HEK293 (cell line): Measurements from ENCODE around the gene SLC7A10.
A peak's percentile ranks its signal among the peaks of the same experiment; 100 is the strongest.

Experiments
- CTCF ChIA-PET: fragments of 350-600 bp; formaldehyde crosslinking; extraction: SDS; loops from one replicate; lab custom pipeline; 2021; ENCODE audit warnings: antibody characterized with exemption; lab: Yijun Ruan, JAX
- POLR2A ChIA-PET: fragments of 300-600 bp; formaldehyde crosslinking; extraction: SDS; loops from one replicate; lab custom pipeline; 2020; ENCODE audit warnings: antibody characterized with exemption, inconsistent platforms; lab: Yijun Ruan, JAX
- H3K27ac ChIP-seq: fragments of 200-500 bp; sonication (Bioruptor generic); 2 replicates; pipeline ENCODE4 v1.5.1; 2014; ENCODE audit warnings: low read depth, low read length, control low read depth, inconsistent platforms; ENCODE audit errors: extremely low read depth
- H3K36me3 ChIP-seq, 2 experiments: fragments of 200-500 bp in 1 of 2; sonication (Bioruptor generic) in 1 of 2; 1 replicate in 1 of 2; 2 replicates in 1 of 2; pipeline ENCODE4 v1.5.1; 2014 to 2017; ENCODE audit warnings: inconsistent platforms in 2 of 2, low read length in 2 of 2; ENCODE audit not compliant: control insufficient read depth in 2 of 2, insufficient read depth in 1 of 2
- H3K4me1 ChIP-seq: fragments of 200-500 bp; sonication (Bioruptor generic); 2 replicates; pipeline ENCODE4 v1.5.1; 2014; ENCODE audit warnings: mild to moderate bottlenecking, low read length, inconsistent platforms; ENCODE audit not compliant: control insufficient read depth, insufficient read depth
- H3K4me3 ChIP-seq: 2 replicates; pipeline ENCODE4 v1.5.1; 2011; ENCODE audit warnings: low read depth, mild to moderate bottlenecking, control low read depth, low read length, moderate library complexity
- H3K9me3 ChIP-seq: fragments of 200-500 bp; sonication (Bioruptor generic); 2 replicates; pipeline ENCODE4 v1.5.1; 2014; ENCODE audit warnings: low read depth, low read length, inconsistent platforms; ENCODE audit not compliant: control insufficient read depth, insufficient read depth
- ATF2 ChIP-seq: fragments of 450-650 bp; formaldehyde crosslinking; IDR thresholded peaks from 2 replicates; pipeline ENCODE4 v1.5.1; 2016; ENCODE audit warnings: missing biosample characterization, missing genetic modification characterization, low read depth
- HIC1 ChIP-seq: fragments of 450-650 bp; formaldehyde crosslinking; IDR thresholded peaks from 2 replicates; pipeline ENCODE4 v1.5.1; 2016; ENCODE audit warnings: missing biosample characterization, missing genetic modification characterization
- KLF16 ChIP-seq: fragments of 450-650 bp; formaldehyde crosslinking; IDR thresholded peaks from 2 replicates; pipeline ENCODE4 v1.5.1; 2017; ENCODE audit warnings: missing biosample characterization, missing genetic modification characterization
- SETDB1 ChIP-seq: IDR thresholded peaks from one replicate; pipeline ENCODE4 v1.6.1; 2017; ENCODE audit warnings: mild to moderate bottlenecking, low read length, moderate library complexity, mixed read lengths; ENCODE audit not compliant: insufficient read length
- YY2 ChIP-seq: fragments of 450-650 bp; formaldehyde crosslinking; IDR thresholded peaks from 2 replicates; pipeline ENCODE4 v1.5.1; 2016; ENCODE audit warnings: missing biosample characterization, missing genetic modification characterization
- ZBTB10 ChIP-seq: fragments of 450-650 bp; formaldehyde crosslinking; IDR thresholded peaks from 2 replicates; pipeline ENCODE4 v1.5.1; 2016; ENCODE audit warnings: missing biosample characterization, missing genetic modification characterization
- ZBTB11 ChIP-seq: fragments of 450-650 bp; formaldehyde crosslinking; conservative IDR thresholded peaks from 2 replicates; pipeline ENCODE4 v1.5.1; 2016; ENCODE audit warnings: low read depth, missing biosample characterization, missing genetic modification characterization
- ZNF174 ChIP-seq: fragments of 450-650 bp; formaldehyde crosslinking; IDR thresholded peaks from 2 replicates; pipeline ENCODE4 v1.5.0; 2017; ENCODE audit warnings: missing biosample characterization, mild to moderate bottlenecking, missing genetic modification characterization
- ZNF223 ChIP-seq: fragments of 450-650 bp; formaldehyde crosslinking; IDR thresholded peaks from 2 replicates; pipeline ENCODE4 v1.5.1; 2016; ENCODE audit warnings: missing biosample characterization, missing genetic modification characterization
- ZNF311 ChIP-seq: fragments of 450-650 bp; formaldehyde crosslinking; IDR thresholded peaks from 2 replicates; pipeline ENCODE4 v1.5.1; 2017; ENCODE audit warnings: missing biosample characterization, missing genetic modification characterization, borderline replicate concordance
- ZNF335 ChIP-seq: fragments of 450-650 bp; formaldehyde crosslinking; conservative IDR thresholded peaks from 2 replicates; pipeline ENCODE4 v1.5.1; 2016; ENCODE audit warnings: missing biosample characterization, missing genetic modification characterization
- ZNF514 ChIP-seq: fragments of 450-650 bp; formaldehyde crosslinking; IDR thresholded peaks from 2 replicates; pipeline ENCODE4 v1.5.1; 2016; ENCODE audit warnings: missing biosample characterization, missing genetic modification characterization
- ZNF549 ChIP-seq: fragments of 450-650 bp; IDR thresholded peaks from 2 replicates; pipeline ENCODE4 v1.5.1; 2018; ENCODE audit warnings: missing biosample characterization, missing genetic modification characterization, mild to moderate bottlenecking, inconsistent platforms, moderate library complexity
- TF ChIP-seq, protein P1 (sequence below): fragments of 450-650 bp; formaldehyde crosslinking; IDR thresholded peaks from 2 replicates; pipeline ENCODE4; 2016; ENCODE audit warnings: missing biosample characterization, missing genetic modification characterization
- TF ChIP-seq, protein P2 (sequence below): fragments of 450-650 bp; formaldehyde crosslinking; IDR thresholded peaks from 2 replicates; pipeline ENCODE4 v1.5.1; 2016; ENCODE audit warnings: missing biosample characterization, missing genetic modification characterization
- TF ChIP-seq, protein P3 (sequence below): fragments of 450-650 bp; IDR thresholded peaks from 2 replicates; pipeline ENCODE4 v1.5.1; 2018; ENCODE audit warnings: missing biosample characterization, missing genetic modification characterization
- TF ChIP-seq, protein P4 (sequence below): sonication (generic); formaldehyde crosslinking; IDR thresholded peaks from 2 replicates; pipeline ENCODE4 v1.8.1; 2022; ENCODE audit warnings: mild to moderate bottlenecking, moderate library complexity, missing genetic modification reagents

SLC7A10 gene

GRCh38 chr19:33175156-33175782 is 50.4 kb downstream of the SLC7A10 start:
- Histone ChIP-seq H3K9me3 (no peaks in the 10 kb centered on the region), H3K4me1 (peaks cover 20% of the 10 kb centered on the region), H3K27ac (no peak overlapping the region; the same call in 1 of the 2 replicates), H3K4me3 (no peak overlapping the region), H3K36me3 (peaks cover 0 to 9% of the 10 kb centered on the region in 2 experiments; a peak in 1 of 3 replicates)
- POLR2A ChIA-PET, result interaction anchor here (0.5 to 2.9 kb wide), 7 partner anchors 9 to 1308 kb away, joined by 4 to 43 read pairs (median 15); partner anchors contain the start of gene CEBPA
- TF ChIP-seq ZNF223 (tag by site-specific recombination) (peak; percentile 96), ZNF335 (tag by site-specific recombination) (peak; percentile 66), ZBTB10 (0 out of 2 replicates have a peak, but pooled peaks have one; percentile 29), SETDB1 (no peak), ZNF514 (tag by site-specific recombination) (no peak), HIC1 (tag by site-specific recombination) (no peak), YY2 (no peak)
- TF ChIP-seq, protein P1, sequence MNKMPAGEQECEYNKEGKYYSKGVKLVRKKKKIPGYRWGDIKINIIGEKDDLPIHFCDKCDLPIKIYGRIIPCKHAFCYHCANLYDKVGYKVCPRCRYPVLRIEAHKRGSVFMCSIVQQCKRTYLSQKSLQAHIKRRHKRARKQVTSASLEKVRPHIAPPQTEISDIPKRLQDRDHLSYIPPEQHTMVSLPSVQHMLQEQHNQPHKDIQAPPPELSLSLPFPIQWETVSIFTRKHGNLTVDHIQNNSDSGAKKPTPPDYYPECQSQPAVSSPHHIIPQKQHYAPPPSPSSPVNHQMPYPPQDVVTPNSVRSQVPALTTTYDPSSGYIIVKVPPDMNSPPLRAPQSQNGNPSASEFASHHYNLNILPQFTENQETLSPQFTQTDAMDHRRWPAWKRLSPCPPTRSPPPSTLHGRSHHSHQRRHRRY (tag by site-specific recombination), result 0 out of 2 replicates have a peak, but pooled peaks have one; percentile 25
- TF ChIP-seq, protein P2, sequence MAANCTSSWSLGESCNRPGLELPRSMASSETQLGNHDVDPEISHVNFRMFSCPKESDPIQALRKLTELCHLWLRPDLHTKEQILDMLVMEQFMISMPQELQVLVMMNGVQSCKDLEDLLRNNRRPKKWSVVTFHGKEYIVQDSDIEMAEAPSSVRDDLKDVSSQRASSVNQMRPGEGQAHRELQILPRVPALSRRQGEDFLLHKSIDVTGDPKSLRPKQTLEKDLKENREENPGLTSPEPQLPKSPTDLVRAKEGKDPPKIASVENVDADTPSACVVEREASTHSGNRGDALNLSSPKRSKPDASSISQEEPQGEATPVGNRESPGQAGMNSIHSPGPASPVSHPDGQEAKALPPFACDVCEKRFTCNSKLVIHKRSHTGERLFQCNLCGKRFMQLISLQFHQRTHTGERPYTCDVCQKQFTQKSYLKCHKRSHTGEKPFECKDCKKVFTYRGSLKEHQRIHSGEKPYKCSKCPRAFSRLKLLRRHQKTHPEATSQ (tag by site-specific recombination), result no peak
- TF ChIP-seq, protein P3, sequence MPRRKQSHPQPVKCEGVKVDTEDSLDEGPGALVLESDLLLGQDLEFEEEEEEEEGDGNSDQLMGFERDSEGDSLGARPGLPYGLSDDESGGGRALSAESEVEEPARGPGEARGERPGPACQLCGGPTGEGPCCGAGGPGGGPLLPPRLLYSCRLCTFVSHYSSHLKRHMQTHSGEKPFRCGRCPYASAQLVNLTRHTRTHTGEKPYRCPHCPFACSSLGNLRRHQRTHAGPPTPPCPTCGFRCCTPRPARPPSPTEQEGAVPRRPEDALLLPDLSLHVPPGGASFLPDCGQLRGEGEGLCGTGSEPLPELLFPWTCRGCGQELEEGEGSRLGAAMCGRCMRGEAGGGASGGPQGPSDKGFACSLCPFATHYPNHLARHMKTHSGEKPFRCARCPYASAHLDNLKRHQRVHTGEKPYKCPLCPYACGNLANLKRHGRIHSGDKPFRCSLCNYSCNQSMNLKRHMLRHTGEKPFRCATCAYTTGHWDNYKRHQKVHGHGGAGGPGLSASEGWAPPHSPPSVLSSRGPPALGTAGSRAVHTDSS (tag by site-specific recombination), result peak; percentile 80
- TF ChIP-seq, protein P4, sequence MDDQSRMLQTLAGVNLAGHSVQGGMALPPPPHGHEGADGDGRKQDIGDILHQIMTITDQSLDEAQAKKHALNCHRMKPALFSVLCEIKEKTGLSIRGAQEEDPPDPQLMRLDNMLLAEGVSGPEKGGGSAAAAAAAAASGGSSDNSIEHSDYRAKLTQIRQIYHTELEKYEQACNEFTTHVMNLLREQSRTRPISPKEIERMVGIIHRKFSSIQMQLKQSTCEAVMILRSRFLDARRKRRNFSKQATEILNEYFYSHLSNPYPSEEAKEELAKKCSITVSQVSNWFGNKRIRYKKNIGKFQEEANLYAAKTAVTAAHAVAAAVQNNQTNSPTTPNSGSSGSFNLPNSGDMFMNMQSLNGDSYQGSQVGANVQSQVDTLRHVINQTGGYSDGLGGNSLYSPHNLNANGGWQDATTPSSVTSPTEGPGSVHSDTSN (CRISPR knock-in tag), result no peak
- CTCF ChIA-PET, result interaction anchor here (0.7 to 13.1 kb wide), 9 partner anchors 13 to 575 kb away, joined by 3 to 154 read pairs (median 3); partner anchors contain the start of gene LRP3

DNA sequence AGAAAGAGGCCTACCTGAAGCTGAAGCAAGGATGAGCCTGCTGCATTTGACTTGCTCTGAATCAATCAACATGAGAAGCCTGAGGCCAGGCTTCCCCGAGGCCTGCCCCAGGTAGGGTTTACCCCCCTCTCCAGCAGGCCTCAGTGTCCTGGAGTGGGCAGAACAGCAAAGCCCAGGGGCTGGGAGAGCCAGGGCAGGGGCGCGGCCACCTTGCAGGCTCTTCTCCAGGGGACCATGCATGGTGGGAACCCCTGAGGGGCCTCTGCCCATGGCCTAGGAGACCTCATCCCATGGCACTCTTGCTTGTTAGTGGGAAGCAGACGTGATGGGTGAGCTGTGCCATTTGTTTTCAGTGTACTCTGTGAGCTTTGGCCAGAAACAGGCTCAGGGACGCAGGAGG is 51.5 kb downstream of the SLC7A10 start:
- Histone ChIP-seq H3K4me1 (peaks cover 20% of the 10 kb centered on the region), H3K36me3 (peaks cover 0 to 12% of the 10 kb centered on the region in 2 experiments; a peak in 1 of 3 replicates), H3K9me3 (peaks cover 3% of the 10 kb centered on the region), H3K27ac (no peak overlapping the region), H3K4me3 (no peak overlapping the region)
- CTCF ChIA-PET, result interaction anchor here (0.7 to 13.1 kb wide), 6 partner anchors 14 to 199 kb away, joined by 3 to 154 read pairs (median 4); partner anchors contain the start of gene LRP3
- POLR2A ChIA-PET, result interaction anchor here (0.8 kb wide), 1 partner anchor 10 kb away, joined by 3 read pairs; no protein-coding TSS in a partner anchor
- TF ChIP-seq ZBTB11 (tag by site-specific recombination), result no peak
- no peak for TF ChIP-seq ZNF311
- TF ChIP-seq ATF2, result no peak
- no peak for TF ChIP-seq KLF16 (tag by site-specific recombination)
- TF ChIP-seq ZNF549 (tag by site-specific recombination), result no peak
- no peak for TF ChIP-seq ZNF174 (tag by site-specific recombination)
